Measurements from ENCODE around the gene ZDHHC14.

ZDHHC14 gene

GRCh38 chr6:157339432-157339831, 41.6 kb upstream of the ZDHHC14 start:
- peak; percentile 11 for TF ChIP-seq CTCF (conservative IDR thresholded peaks at IDR 0.05; ENCODE audit: low read depth, low read length)
- no peak for DNase-seq (ENCODE audit: low read depth)
- H3K4me3 ChIP-seq (ENCODE audit: low read length) = no peak overlapping the region

DNA sequence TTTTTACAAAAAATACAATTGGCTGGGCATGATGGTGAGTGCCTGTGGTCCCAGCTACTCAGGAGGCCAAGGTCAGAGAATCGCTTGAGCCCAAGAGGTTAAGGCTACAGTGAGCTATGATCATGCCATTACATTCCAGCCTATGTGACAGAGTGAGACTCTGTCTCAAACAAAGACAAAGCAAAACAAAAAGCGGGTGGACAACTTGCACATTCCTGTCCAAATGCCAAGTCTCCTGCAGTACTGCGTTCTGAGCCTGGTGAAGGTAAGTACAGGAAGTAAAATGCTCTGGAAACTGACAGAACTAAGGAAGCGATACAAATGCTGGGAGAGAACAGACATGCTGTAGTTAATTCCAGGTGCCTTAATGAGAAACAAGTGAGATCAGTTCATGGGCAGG, 37.3 kb upstream of the ZDHHC14 start:
- H3K4me3 ChIP-seq (ENCODE audit: low read length) = no peak overlapping the region
- no peak for DNase-seq (ENCODE audit: low read depth)
- no peak for TF ChIP-seq CTCF (conservative IDR thresholded peaks at IDR 0.05; ENCODE audit: low read depth, low read length)

DNA sequence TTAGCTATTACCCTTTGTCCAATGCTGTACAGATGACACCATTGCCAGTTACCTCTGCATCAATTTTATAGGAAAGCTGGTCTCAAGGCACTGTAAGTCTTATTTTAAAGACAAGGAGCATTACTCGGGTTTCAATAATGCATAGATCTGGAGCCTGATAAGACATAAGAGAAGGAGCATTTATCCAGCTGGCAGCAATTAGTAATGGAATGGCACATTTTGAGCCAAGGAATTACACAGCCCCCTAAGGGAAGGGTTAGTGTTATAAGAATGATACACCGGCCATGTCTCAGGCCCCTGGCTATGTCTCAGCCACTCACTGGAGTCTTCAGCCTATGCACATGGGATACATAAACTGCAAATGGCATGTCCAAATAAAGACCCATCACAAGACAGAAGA, 34.6 kb upstream of the ZDHHC14 start:
- no peak overlapping the region for H3K4me3 ChIP-seq (ENCODE audit: low read length)
- TF ChIP-seq CTCF (conservative IDR thresholded peaks at IDR 0.05; ENCODE audit: low read depth, low read length) = no peak
- DNase-seq (ENCODE audit: low read depth) = no peak

DNA sequence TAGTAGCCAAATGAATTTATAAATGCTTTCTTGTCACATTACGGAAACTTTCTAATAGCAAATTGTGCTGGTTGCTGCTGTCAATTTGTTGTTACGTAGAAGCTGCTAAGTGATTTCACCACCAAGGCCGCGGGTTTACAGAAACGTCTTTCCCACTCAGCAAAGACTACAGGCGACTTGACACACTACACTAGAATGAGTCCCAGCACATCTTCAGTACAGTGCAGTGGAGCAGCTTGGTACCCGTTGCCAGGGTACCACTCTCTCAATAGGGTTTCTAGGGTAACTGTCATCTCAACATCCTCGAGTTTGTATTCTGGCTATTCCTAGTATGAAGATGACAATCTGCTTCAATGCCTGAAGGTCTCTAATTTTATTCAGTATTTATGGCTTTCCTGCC, 22.7 kb upstream of the ZDHHC14 start:
- DNase-seq (ENCODE audit: low read depth) = no peak
- TF ChIP-seq CTCF (conservative IDR thresholded peaks at IDR 0.05; ENCODE audit: low read depth, low read length) = no peak
- no peak overlapping the region for H3K4me3 ChIP-seq (ENCODE audit: low read length)

DNA sequence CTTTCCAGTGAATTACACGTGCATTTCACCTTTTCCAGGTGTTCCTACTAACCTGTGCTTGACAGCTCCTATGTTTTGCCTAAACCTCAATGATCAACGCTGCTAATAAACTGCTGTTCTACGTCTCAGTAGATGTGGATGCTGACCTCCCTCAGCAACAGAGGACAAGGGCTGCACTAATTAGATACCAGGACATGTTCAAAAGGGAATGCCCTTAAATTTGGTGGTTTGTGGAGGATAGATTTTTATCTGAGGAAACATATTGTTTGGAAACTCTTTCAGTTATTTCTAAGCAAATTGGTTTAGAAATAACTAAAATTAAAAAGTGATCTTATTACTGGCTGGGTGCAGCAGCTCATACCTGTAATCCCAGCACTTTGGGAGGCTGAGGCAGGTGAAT, 19.1 kb upstream of the ZDHHC14 start:
- DNase-seq (ENCODE audit: low read depth) = no peak
- H3K4me3 ChIP-seq (ENCODE audit: low read length) = no peak overlapping the region
- TF ChIP-seq CTCF (conservative IDR thresholded peaks at IDR 0.05; ENCODE audit: low read depth, low read length) = no peak

DNA sequence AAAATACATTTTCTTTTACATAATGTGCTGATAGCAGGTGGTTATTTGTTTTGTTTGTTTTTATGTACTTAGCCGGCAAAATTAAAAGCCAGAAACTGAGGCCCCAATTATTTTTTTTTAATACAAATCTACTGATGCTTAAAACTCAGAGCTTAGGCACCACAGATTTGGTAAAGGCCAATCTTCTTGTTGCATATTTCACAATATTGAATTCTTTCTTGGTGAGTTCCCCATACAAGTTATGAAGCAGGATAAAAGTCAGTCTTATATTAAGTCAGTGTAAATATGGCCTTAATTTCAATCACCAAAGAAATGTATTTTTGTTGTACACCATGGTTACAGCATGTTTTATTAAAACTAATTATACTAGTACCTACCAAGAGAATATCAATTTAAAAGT, 16.3 kb upstream of the ZDHHC14 start:
- no peak for DNase-seq (ENCODE audit: low read depth)
- no peak for TF ChIP-seq CTCF (conservative IDR thresholded peaks at IDR 0.05; ENCODE audit: low read depth, low read length)
- H3K4me3 ChIP-seq (ENCODE audit: low read length) = no peak overlapping the region

GRCh38 chr6:157366648-157367047, 14.3 kb upstream of the ZDHHC14 start:
- no peak overlapping the region for H3K4me3 ChIP-seq (ENCODE audit: low read length)
- TF ChIP-seq CTCF (conservative IDR thresholded peaks at IDR 0.05; ENCODE audit: low read depth, low read length) = no peak

More at GRCh38 chr6:157366648-157367047, 14.3 kb upstream of the ZDHHC14 start:
- DNase-seq (ENCODE audit: low read depth) = no peak

All from retinal pigment epithelial cell (primary cell).